K562 (cell line): ENCODE data around the gene DSCAM.

Experiments used
- PATZ1 ChIP-seq: fragments of 250-450 bp; sonication (Bioruptor Pico); IDR thresholded peaks from 2 replicates; pipeline ENCODE4 v1.5.0; 2020; ENCODE audit warnings: mild to moderate bottlenecking, borderline replicate concordance
- POLR2A ChIP-seq: fragments of 450-650 bp; conservative IDR thresholded peaks from 2 replicates; pipeline ENCODE4 v1.6.1; 2016
- POLR2AphosphoS5 ChIP-seq: IDR thresholded peaks from 2 replicates; pipeline ENCODE4 v1.6.1; 2011; ENCODE audit warnings: mild to moderate bottlenecking, low read depth, low read length, moderate library complexity; ENCODE audit not compliant: control insufficient read depth, insufficient read depth
- ZNF282 ChIP-seq: sonication (generic); formaldehyde crosslinking; IDR thresholded peaks from 2 replicates; pipeline ENCODE4 v1.8.1; 2023; ENCODE audit warnings: missing genetic modification reagents

- no peak for TF ChIP-seq PATZ1 (CRISPR knock-in tag)
- no peak for TF ChIP-seq ZNF282 (CRISPR knock-in tag)
- TF ChIP-seq POLR2A, result no peak
- no peak for TF ChIP-seq POLR2AphosphoS5
These were observed 7.4 kb downstream of the DSCAM start for GRCh38 chr21:40839521-40839920.
